HepG2 (cell line): ENCODE data around the gene DYTN. TPM values are rescaled to one million over a fixed set of nuclear protein-coding genes. Genes with fewer than 3 reads are reported as not detected.

Source experiments
- BORCS8-MEF2B ChIP-seq: sonication (generic); formaldehyde crosslinking; IDR thresholded peaks from 2 replicates; pipeline ENCODE4 v1.8.0; 2022; ENCODE audit warnings: mild to moderate bottlenecking, missing genetic modification reagents
- CEBPB ChIP-seq: IDR thresholded peaks from 2 replicates; pipeline ENCODE4 v1.6.1; 2011; ENCODE audit warnings: low read depth, low read length, improper control_type of control experiment, borderline replicate concordance
- GRHL1 ChIP-seq: sonication (generic); formaldehyde crosslinking; conservative IDR thresholded peaks from 2 replicates; pipeline ENCODE4 v1.8.0; 2022; ENCODE audit warnings: missing genetic modification reagents
- MED13 ChIP-seq: sonication (generic); formaldehyde crosslinking; IDR thresholded peaks from 2 replicates; pipeline ENCODE4 v1.5.0; 2020; ENCODE audit warnings: missing genetic modification reagents
- MIXL1 ChIP-seq: IDR thresholded peaks from 2 replicates; pipeline ENCODE4 v1.6.1; 2016
- PPARG ChIP-seq: conservative IDR thresholded peaks from 2 replicates; pipeline ENCODE4 v1.6.1; 2016; ENCODE audit warnings: missing biosample characterization, missing genetic modification reagents
- RAD21 ChIP-seq: fragments of 450-650 bp; formaldehyde crosslinking; IDR thresholded peaks from 2 replicates; pipeline ENCODE4 v1.5.0; 2020; ENCODE audit warnings: mild to moderate bottlenecking
- SMAD3 ChIP-seq: sonication (generic); formaldehyde crosslinking; IDR thresholded peaks from 2 replicates; pipeline ENCODE4 v1.4.0; 2020; ENCODE audit warnings: missing genetic modification reagents
- SNAPC4 ChIP-seq: sonication (generic); formaldehyde crosslinking; IDR thresholded peaks from 2 replicates; pipeline ENCODE4 v1.4.0; 2020; ENCODE audit warnings: mild to moderate bottlenecking, missing genetic modification reagents
- THAP9 ChIP-seq: sonication (generic); formaldehyde crosslinking; IDR thresholded peaks from 2 replicates; pipeline ENCODE4; 2020; ENCODE audit warnings: missing genetic modification reagents, mild to moderate bottlenecking, borderline replicate concordance
- ZNF124 ChIP-seq: sonication (generic); formaldehyde crosslinking; IDR thresholded peaks from 2 replicates; pipeline ENCODE4 v1.4.0; 2020; ENCODE audit warnings: missing genetic modification reagents
- ZNF260 ChIP-seq: sonication (generic); formaldehyde crosslinking; IDR thresholded peaks from 2 replicates; pipeline ENCODE4 v1.4.0; 2020; ENCODE audit warnings: missing genetic modification reagents, low read depth, mild to moderate bottlenecking, borderline replicate concordance
- ZNF619 ChIP-seq: sonication (generic); formaldehyde crosslinking; IDR thresholded peaks from 2 replicates; pipeline ENCODE4 v1.4.0; 2020; ENCODE audit warnings: mild to moderate bottlenecking, missing genetic modification reagents
- polyA plus RNA-seq, 8 experiments: library from polyadenylated mRNA; depleted of rRNA in 3 of 8; stranded (reverse) in 7 of 8; unstranded in 1 of 8; fragments of >200 nt; fragmentation: Illumina TruSeq in 4 of 8; extraction: Trizol in 4 of 8; gene quantifications; 2 replicates each; pipeline versions ENCODE4 v1.2.1 to v1.2.3, GENCODE V29; 2011 to 2016; ENCODE audit warnings: low read depth in 4 of 8, missing spikeins in 1 of 8, mixed read lengths in 1 of 8; ENCODE audit not compliant: insufficient read depth in 1 of 8
- total RNA-seq, 5 experiments: library from RNA; depleted of rRNA; stranded (reverse); fragments of >200 nt; fragmentation: Illumina TruSeq; extraction: Trizol; gene quantifications; 2 replicates each; pipeline ENCODE4 v1.2.3, GENCODE V29; 2016; ENCODE audit warnings: low read depth in 1 of 5
- TF ChIP-seq, protein P1 (sequence below): sonication (generic); formaldehyde crosslinking; IDR thresholded peaks from 2 replicates; pipeline ENCODE4 v1.4.0; 2020; ENCODE audit warnings: missing genetic modification reagents, borderline replicate concordance

The DYTN gene
- total and polyA plus RNA-seq, 2 of the 13 experiments (the other 11 are each of a cell fraction or from before 2014, with no cell fraction given), result not detected

DNA sequence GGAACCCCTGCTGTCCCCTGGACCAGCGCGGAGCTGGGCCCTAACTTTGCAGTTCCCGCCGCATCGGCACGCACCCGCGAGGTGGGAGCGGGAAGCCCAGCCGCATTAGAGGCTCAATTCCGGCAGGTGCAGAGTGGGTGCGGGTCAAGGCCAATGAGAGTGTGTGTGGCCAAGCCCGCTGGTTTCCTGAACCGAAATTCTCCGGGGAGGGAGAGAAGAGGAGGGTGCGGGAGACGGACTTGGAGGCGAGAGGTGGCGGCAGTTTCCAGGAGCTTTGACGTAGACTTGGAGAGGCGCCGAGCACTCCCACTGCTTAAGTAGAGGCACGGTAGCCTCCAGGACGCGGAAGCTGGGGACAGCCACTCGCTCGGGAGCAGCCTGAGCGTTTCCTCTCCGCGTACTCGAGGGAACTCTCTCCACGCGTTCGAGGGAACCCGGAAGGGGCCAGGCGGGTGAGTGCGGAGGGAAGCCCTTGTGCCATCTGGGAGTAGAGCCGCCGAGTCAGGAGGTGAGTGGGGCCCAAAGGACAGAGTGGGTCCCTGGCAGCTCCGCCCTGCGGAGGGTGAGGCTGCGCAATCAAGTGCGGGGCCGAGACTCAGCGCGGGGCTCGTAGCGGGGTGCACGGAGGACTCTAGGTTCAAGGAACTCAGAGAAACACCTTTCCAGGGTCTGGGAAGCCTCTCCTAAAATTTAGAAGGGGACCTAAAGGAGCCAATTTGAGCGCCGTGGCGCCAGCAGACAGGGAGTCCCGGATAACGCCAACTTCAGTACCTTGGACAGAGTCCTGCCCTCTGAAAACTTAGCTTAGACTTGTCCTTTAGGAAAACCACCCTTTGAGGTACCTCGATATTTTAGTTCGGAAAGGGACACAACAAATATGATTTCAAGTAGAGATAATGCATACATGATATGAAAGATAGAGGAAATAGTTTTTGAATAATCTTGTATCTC, 75.8 kb downstream of the DYTN start, which contains the start of gene FAM237A (continued):
- peak; percentile 40; the same call in 1 of the 2 replicates for TF ChIP-seq SNAPC4 (CRISPR knock-in tag)
- TF ChIP-seq GRHL1, result no peak
- TF ChIP-seq MIXL1 (CRISPR knock-in tag), result 0 out of 2 replicates have a peak, but pooled peaks have one; percentile 29
- TF ChIP-seq ZNF124, result 0 out of 2 replicates have a peak, but pooled peaks have one; percentile 42
- no peak for TF ChIP-seq ZNF260 (CRISPR knock-in tag)
- TF ChIP-seq BORCS8-MEF2B (CRISPR knock-in tag), result peak; percentile 63; the same call in 1 of the 2 replicates
- no peak for TF ChIP-seq CEBPB
- TF ChIP-seq MED13, result no peak
- TF ChIP-seq THAP9, result no peak
- TF ChIP-seq PPARG, result peak; percentile 49; the same call in 1 of the 2 replicates
- no peak for TF ChIP-seq RAD21 (CRISPR knock-in tag)
- 0 out of 2 replicates have a peak, but pooled peaks have one; percentile 44 for TF ChIP-seq SMAD3 (CRISPR knock-in tag)
- TF ChIP-seq ZNF619, result no peak
- TF ChIP-seq, protein P1, sequence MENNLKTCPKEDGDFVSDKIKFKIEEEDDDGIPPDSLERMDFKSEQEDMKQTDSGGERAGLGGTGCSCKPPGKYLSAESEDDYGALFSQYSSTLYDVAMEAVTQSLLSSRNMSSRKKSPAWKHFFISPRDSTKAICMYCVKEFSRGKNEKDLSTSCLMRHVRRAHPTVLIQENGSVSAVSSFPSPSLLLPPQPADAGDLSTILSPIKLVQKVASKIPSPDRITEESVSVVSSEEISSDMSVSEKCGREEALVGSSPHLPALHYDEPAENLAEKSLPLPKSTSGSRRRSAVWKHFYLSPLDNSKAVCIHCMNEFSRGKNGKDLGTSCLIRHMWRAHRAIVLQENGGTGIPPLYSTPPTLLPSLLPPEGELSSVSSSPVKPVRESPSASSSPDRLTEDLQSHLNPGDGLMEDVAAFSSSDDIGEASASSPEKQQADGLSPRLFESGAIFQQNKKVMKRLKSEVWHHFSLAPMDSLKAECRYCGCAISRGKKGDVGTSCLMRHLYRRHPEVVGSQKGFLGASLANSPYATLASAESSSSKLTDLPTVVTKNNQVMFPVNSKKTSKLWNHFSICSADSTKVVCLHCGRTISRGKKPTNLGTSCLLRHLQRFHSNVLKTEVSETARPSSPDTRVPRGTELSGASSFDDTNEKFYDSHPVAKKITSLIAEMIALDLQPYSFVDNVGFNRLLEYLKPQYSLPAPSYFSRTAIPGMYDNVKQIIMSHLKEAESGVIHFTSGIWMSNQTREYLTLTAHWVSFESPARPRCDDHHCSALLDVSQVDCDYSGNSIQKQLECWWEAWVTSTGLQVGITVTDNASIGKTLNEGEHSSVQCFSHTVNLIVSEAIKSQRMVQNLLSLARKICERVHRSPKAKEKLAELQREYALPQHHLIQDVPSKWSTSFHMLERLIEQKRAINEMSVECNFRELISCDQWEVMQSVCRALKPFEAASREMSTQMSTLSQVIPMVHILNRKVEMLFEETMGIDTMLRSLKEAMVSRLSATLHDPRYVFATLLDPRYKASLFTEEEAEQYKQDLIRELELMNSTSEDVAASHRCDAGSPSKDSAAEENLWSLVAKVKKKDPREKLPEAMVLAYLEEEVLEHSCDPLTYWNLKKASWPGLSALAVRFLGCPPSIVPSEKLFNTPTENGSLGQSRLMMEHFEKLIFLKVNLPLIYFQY (CRISPR knock-in tag), result 0 out of 2 replicates have a peak, but pooled peaks have one; percentile 38
